ENCODE data around the gene ARHGAP40. TPM values are rescaled to one million over a fixed set of nuclear protein-coding genes. Genes with fewer than 3 reads are reported as not detected.

Gene ARHGAP40
- total RNA-seq, 1 experiment from 2014 or later: 0.18 TPM

GRCh38 chr20:38608188-38608587 lies 6.6 kb downstream of the ARHGAP40 start:
- no peaks in the 10 kb centered on the region for H3K4me1 ChIP-seq (ENCODE audit: control insufficient read depth, insufficient read depth, low read length)
- H3K4me3 ChIP-seq (ENCODE audit: low read depth in 2 of 2, low read length in 2 of 2): no peak overlapping the region
- no peak for ATAC-seq
- ChIA-PET POLR2A (no interaction called here), CTCF (no interaction called here)
- in situ Hi-C loops (cut with HindIII; ENCODE audit: low pct_unique_long_range_greater_than_20kb, low sequenced_read_pairs) (no loop called here), intact Hi-C loops (cut with micrococcal nuclease; ENCODE audit: unreplicated experiment) (no loop called here)
- BruUV-seq (replicated peaks): no TSS peak
- H3K36me3 ChIP-seq (ENCODE audit: control insufficient read depth, insufficient read depth, low read length): no peaks in the 10 kb centered on the region
- no peak for DNase-seq (ENCODE audit: low read depth, low spot score)
- TF ChIP-seq CTCF (IDR thresholded peaks at IDR 0.05) (no peak), SIN3A (IDR thresholded peaks at IDR 0.05; ENCODE audit: borderline replicate concordance, insufficient read depth, low read depth, low read length) (no peak), TCF7L2 (IDR thresholded peaks at IDR 0.05; ENCODE audit: low read depth, low read length) (no peak), REST (IDR thresholded peaks at IDR 0.05; ENCODE audit: insufficient read depth in 1 of 2, low read depth in 2 of 2, low read length in 1 of 2) (no peak), POLR2AphosphoS5 (IDR thresholded peaks at IDR 0.05; ENCODE audit: low read depth, low read length) (no peak)
- 0 out of 2 replicates have a peak, but pooled peaks cover 2% of the 10 kb centered on the region for H3K27me3 ChIP-seq (ENCODE audit: control insufficient read depth, insufficient read depth, low read length)
- H3K9me3 ChIP-seq (ENCODE audit: control insufficient read depth, insufficient read depth, low read depth, low read length): no peaks in the 10 kb centered on the region
- no peak overlapping the region for H3K27ac ChIP-seq (ENCODE audit: low read length)

- no peak for ATAC-seq
- H3K36me3 ChIP-seq (ENCODE audit: control insufficient read depth, insufficient read depth, low read length): no peaks in the 10 kb centered on the region
- H3K4me1 ChIP-seq (ENCODE audit: control insufficient read depth, insufficient read depth, low read length): no peaks in the 10 kb centered on the region
- in situ Hi-C loops (cut with HindIII; ENCODE audit: low pct_unique_long_range_greater_than_20kb, low sequenced_read_pairs): no loop called here
- BruUV-seq (replicated peaks): no TSS peak
- DNase-seq (ENCODE audit: low read depth, low spot score): no peak
- POLR2A ChIA-PET: no interaction called here
- intact Hi-C loops (cut with micrococcal nuclease; ENCODE audit: unreplicated experiment): no loop called here
- H3K27me3 ChIP-seq (ENCODE audit: control insufficient read depth, insufficient read depth, low read length): no peaks in the 10 kb centered on the region
- CTCF ChIA-PET: no interaction called here
- H3K9me3 ChIP-seq (ENCODE audit: control insufficient read depth, insufficient read depth, low read depth, low read length): no peaks in the 10 kb centered on the region
- H3K4me3 ChIP-seq (ENCODE audit: low read depth in 2 of 2, low read length in 2 of 2): no peak overlapping the region
- TF ChIP-seq REST (IDR thresholded peaks at IDR 0.05; ENCODE audit: insufficient read depth in 1 of 2, low read depth in 2 of 2, low read length in 1 of 2): no peak
- TF ChIP-seq CTCF (IDR thresholded peaks at IDR 0.05): no peak
- TF ChIP-seq POLR2AphosphoS5 (IDR thresholded peaks at IDR 0.05; ENCODE audit: low read depth, low read length): no peak
- TF ChIP-seq TCF7L2 (IDR thresholded peaks at IDR 0.05; ENCODE audit: low read depth, low read length): no peak
- TF ChIP-seq SIN3A (IDR thresholded peaks at IDR 0.05; ENCODE audit: borderline replicate concordance, insufficient read depth, low read depth, low read length): no peak
- no peak overlapping the region for H3K27ac ChIP-seq (ENCODE audit: low read length)
These were observed 8.2 kb downstream of the ARHGAP40 start for GRCh38 chr20:38609815-38610214.
